HG03060 (cell line): Measurements from ENCODE around the gene IFT43.
"Not testable (repeated sequence)": the region's sequence is repeated elsewhere in the genome, so short reads cannot be mapped to it uniquely, and the experiment has no call there.

Experiments used
- ATAC-seq: cut with Tn5 transposase; IDR thresholded peaks from one replicate; pipeline ENCODE4 v1.9.1; 2021; ENCODE audit warnings: low read depth, moderate number of reproducible peaks; ENCODE audit not compliant: unreplicated experiment

The IFT43 gene

DNA sequence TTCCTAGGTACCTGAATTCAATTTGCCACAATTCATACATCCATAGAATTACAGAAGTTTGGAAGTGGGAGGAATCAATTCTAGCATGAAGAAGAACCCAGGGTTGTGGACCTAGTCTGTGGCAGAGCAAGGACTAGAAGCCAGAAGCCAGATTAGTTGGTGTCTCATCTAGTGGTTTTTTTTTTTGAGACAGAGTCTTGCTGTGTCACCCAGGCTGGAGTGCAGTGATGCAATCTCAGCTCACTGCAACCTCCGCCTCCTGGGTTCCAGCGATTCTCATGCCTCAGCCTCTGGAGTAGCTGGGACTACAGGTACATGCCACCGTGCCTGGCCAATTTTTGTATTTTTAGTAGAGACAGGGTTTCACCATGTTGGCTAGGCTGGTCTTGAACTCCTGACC, 24.1 kb downstream of the IFT43 start:
- not testable (repeated sequence) for ATAC-seq

DNA sequence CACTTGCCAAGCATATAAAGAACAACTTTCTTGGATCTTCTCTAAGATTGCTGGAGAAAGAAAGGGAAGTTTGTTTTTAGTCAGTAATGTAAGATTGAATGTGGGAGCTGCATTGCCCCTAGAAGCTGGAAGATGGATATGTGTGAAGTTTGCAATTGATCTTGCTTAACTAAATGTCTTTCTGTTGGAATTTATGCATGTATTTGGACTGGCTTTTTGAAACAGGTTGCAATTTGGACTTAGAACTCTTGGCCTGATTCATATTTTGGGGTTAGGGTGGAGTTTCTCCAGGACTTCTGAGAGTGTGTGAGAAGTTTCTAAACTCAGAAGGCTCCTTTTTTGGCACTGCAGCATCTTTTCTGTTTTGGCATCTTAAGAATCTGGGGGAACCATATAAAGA, 26.4 kb downstream of the IFT43 start:
- no peak for ATAC-seq

- ATAC-seq, result no peak
These were observed 26.8 kb downstream of the IFT43 start for GRCh38 chr14:76012354-76012753.

DNA sequence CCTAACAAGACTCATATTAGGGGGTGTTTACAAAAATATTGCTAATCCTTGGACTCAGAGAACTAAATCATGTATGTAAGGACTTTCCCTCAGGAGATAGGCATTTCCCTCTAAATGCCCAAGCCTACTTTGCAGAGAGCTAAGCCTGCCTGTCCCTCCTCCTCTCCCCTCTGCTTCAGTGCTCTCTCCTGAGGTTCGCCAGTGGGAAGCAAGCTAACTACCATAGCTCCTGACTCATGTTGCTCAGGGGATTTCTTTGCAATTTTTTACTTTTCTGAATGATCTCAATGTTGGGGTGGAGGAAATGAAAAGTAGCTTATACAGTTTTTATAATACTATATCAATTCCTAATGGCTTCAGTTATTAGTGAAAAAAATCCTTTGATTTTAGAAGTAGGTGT, 29.6 kb downstream of the IFT43 start:
- ATAC-seq, result no peak

DNA sequence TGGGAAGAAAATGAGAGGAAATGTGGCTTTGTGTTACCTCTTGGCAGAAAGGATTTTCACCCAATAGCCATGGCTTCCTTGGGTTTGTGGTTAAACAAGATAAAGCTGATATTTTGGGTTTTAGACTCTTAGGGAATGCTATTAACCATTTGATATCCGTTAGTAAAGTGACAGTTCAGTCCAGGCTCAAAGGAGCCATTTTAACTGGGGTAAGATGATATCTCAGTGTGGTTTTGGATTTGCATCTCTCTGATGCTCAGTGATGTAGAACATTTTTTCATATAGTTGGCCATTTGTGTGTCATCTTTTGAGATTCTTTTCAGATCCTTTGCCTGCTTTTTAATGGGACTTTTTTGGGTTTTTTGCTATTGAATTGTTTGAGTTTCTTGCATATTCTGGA, 30.1 kb downstream of the IFT43 start:
- ATAC-seq, result no peak

DNA sequence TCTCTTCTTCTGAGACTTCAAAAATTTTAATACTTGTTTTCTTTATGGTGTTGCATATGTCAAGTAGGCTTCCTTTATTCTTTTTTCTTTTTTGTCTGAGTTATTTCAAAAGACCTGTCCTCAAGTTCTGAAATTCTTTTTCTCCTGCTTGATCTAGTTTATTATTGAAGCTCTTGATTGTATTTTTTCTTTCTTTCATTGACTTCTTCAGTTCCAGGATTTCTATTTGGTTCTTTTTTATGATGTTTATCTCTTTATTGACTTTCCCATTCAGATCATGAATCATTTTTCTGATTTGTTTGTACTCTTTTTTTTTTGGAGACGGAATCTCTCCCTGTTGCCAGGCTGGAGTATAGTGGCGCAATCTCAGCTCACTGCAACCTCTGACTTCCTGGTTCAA, 34.1 kb downstream of the IFT43 start:
- ATAC-seq, result no peak

DNA sequence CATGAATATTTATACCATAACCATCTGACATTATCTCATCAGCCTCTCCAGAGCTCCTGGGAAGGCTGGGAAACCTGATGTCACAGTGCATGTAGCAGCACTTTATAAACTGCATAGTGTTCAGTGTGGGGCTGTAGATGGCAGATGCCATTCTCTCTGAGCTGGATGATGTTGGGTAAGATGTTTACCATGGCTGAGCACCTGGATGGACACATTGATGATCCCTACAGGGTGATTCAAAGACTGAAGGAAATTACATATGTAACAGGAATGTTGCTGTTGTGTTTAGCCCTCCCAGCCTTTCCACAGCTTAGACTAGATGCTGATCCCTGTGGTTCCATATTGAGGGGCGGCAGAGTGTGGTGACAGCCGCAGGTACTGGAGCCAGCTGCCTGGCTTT, 37.4 kb downstream of the IFT43 start:
- ATAC-seq, result no peak

DNA sequence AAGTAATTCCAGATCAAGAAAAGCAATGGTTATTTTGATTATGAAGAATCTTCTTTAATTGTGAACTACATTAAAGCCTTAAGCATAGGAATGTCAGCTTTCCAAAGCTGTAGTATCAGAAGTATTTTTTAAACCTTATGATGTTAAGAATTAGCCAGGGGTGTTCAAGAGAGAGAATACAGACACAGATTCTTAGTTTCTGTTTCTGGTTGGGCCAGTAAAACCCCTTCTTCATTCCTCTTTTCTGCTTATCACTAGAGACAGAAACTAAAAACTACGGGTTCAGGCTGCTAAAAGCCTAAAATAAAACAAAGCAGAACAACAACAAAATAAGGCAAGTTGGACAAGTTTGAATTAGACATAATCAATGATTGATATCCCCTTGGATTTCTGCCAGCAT, 38.2 kb downstream of the IFT43 start:
- ATAC-seq, result no peak

- no peak for ATAC-seq
These were observed 38.8 kb downstream of the IFT43 start for GRCh38 chr14:76024211-76024907.

- no peak for ATAC-seq
These were observed 49.0 kb downstream of the IFT43 start for GRCh38 chr14:76034566-76034965.

- no peak for ATAC-seq
These were observed 55.1 kb downstream of the IFT43 start for GRCh38 chr14:76040704-76041103.

DNA sequence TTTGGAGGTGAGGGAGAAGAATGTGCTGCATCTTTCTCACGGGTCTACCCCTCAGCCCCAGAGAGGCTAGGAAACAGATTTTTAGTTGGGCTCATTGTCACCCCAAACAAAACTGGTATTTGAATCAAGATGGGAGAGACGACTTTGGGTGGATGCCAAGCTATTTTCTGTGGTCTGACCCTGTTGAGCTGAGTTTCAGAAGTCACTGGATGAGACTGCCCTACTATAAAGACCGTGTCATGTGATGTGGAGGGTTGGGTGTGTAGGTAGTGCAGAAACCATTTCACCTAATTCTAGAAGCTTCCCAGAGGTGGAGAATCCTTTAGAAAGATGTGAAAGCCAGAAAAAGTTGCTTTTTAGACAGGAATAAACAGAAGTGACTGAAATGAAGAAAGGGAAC, 60.2 kb downstream of the IFT43 start:
- ATAC-seq, result no peak

DNA sequence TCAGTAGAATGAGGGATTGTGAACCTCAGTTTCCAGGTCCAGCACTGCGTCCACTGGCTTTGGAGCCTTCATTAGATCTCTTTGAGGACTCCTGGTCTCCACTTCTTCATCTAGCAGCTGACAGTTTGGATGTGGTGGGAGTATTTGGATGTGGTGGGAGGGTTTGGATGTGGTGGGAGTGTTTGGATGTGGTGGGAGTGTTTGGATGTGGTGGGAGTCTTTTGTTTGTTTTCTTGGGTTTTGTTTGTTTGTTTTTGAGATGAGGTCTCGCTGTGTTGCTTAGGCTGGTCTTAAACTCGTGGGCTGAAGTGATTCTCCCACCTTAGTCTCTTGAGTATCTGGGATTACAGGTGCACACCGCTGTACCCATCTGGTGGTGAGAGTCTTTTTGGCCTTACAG, 64.7 kb downstream of the IFT43 start:
- no peak for ATAC-seq

DNA sequence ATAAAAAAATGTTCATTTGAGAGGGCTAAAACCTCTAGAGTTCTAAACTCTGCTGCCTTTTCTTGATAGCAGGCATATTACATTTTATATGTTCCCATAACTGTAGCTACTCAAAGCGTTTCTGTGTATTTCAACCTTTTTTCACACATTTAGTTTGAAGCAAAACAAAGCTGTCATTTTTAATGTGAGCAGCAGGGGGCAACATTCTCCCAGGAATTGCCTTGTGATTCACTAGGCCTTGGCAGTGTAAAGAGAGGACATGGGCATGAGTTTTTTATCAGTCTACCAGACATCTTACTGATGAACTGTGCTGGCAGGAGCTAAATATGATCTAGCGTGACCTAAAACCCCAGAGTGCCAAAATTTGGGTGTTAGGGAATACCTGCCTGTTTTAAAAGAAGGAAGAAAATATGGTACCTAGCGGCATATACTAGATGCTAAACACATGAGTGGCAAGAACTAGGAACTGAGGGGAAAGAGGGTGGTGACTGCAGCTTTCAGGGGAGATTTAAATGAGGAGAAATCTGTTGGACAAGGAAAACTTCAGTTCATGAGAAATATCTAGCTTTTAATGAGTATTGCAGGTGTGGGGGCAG, 65.3 kb downstream of the IFT43 start:
- no peak for ATAC-seq

- no peak for ATAC-seq
These were observed 66.3 kb downstream of the IFT43 start for GRCh38 chr14:76051717-76052465.

DNA sequence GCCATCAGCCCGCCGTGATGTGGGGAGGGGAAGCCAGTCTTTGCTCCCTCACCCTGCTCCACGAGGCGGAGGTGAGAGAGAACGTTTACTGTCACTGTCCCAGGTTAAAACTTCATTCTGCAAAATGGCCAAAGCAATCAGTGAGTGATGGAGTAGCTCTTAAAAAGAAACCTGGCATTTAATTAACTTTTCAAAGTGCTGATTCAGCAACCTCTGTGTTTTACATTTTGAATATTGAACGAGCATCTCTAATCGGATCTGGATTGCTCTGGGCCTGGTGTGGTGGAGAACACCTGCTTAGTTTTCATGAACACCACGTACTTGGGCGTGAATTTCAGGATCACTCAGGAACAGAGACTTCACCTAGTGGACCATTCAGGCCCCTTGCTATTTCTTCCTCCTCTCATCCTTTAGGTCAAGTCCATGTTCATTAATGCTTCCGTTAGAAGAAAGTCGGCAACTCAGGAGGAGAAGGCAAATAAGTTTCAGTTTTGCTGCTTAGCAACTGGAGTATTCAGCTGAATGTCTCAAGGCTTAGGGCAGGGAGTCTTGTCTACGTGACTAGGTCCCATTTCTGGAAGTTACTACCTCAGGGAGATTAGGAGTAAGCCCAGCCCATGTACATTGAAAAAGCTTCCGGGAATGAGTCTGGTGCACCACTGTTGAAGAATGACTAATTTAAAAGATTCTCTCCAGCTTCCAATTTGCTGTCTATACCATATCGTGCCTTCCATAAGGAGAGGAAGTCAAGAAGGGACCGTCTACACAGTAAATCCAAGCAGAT, 68.2 kb downstream of the IFT43 start:
- ATAC-seq, result no peak

DNA sequence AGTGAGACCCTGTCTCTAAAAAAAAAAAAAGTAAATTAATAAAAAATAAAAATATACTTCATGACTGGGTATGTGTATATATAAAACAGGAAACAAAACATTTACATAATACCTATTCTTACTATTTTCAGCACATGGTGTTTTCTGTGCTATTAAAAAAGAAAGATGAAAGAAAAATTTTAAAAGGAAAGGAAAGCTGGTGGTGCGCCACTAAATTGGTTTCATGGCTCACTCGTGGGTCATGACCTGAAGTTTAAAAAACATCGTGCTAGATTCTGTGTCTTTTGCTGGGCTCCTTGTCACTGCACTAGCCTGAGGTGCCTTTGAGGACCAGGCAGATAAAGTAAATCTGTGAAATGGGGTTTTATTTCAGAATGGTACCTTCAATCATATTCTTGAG, 69.8 kb downstream of the IFT43 start:
- ATAC-seq, result no peak

DNA sequence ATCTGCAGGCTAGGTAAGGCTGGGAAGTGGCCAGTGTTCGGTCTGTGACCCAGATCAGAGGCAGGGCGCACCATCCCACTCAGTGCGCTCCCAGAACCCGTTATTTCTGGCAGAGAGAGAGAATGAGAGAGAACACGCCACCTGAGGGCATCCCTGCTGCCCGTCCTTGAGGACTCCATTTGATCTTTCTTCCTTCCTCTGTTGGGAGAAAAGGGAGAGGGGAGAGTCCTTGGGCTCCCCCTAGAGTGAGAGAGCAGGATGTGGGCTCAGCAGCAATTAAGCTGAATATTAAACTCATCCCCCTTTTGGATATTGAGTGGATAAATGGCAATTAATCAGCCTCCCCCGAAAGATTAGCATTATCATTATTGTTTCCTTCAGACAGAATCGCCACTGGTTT, 70.6 kb downstream of the IFT43 start:
- ATAC-seq, result no peak

- ATAC-seq, result no peak
These were observed 72.4 kb downstream of the IFT43 start for GRCh38 chr14:76057914-76058313.

DNA sequence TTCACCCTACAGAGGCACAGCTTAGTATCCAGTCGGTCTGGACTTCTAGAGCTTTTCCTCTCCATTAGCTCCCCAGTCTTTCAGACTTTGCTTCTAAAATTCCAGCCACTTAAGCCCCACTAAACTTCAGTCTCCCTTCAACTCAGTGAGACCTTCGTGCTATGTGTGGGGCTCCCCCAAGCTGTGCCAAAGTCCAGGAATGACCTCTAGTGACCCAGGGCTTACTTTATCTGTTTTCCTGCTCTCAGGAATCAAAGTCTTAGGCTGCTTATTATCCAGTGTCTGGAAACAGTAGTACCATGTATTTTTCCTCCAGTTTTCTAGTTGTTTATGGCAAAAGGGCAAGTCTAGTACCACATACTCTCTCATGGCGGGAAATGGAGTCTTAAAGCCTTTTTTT, 77.8 kb downstream of the IFT43 start:
- ATAC-seq, result no peak

DNA sequence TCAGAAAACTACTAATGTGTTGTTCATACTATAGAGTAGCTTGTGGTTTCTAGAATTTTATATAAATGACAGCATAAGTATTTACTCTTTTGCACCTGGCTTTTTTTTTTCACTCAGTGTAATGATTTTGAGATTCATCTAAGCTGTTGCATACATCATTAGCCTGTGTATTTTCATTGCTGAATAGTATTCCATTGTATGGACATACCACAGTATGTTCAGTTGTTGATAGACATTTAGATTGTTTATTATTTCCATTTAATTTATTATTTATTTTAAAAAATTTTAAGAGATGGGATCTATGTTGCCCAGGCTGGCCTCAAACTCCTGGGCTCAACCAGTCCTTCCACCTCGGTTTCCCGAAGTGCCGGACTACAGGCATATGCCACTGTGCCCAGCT, 80.0 kb downstream of the IFT43 start:
- ATAC-seq, result no peak
